NCI-H1048 (cell line): ENCODE data around the gene SH2D1B.
"Not testable (repeated sequence)": the region's sequence is repeated elsewhere in the genome, so short reads cannot be mapped to it uniquely, and the experiment has no call there.

Experiments
- DNase-seq: peaks from one replicate; lab custom pipeline; 2025; lab: John Stamatoyannopoulos, UW

The SH2D1B gene, protein sequence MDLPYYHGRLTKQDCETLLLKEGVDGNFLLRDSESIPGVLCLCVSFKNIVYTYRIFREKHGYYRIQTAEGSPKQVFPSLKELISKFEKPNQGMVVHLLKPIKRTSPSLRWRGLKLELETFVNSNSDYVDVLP

DNA sequence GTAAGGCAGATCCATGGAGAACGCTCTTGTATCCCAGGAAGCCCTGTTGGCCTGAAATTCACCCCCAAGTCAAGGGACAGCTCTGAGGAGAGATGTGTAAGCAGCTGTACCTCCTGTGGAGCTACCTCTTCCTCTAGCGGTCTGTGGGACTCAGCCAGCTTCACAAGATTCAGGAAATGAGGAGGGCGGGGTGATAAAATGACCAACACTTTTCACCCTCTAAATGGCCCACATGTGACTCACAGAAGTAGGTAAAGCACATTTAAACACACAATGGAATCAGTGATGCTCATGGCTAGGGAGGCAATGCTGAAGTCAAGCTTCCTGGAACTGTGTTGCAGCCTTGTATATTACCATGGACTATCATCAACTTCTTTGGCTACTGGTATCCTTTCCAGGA lies at the start of gene SH2D1B:
Gene SH2D1B, minus strand, starts transcription at position 135 of the 400 bp plus-strand sequence. Its CDS starts 120 bp downstream, at position 15.
- no peak for DNase-seq

DNA sequence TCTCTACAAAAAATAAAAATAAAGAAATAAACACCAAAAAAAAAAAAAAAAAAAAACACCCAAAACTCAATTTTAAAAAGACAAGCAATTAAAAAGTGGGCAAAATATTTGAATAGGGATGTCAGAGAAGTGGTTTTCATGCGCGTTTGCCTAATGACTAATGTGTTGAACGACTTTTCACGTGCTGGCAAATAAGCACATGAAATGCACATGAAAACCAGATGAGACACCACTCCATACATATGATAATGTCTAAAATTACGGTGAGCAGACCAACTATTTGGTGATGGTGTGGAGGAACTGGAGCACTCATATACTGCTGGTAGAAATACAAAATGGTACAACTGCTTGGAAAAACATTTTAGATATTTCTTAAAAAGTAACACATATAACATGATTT lies 46.3 kb upstream of the SH2D1B start:
- DNase-seq: no peak

DNA sequence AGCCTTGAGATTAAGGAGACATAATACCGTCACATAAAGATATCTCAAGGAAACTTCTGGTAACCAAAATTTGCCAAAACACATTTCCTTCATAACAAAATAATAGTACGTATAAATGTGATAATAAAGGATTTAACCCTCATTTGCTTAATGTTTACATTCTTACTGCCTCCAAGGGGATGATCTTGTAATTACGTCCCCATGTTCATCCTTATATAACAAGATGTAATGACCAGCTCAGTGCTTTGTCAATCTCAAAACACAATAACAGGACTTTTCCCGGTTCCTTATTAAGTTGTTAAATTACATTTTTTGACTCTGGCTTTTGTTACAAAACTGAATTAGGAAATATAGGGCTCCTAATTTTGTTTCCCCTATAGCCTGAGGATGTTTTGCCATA lies 44.4 kb upstream of the SH2D1B start:
- no peak for DNase-seq

DNA sequence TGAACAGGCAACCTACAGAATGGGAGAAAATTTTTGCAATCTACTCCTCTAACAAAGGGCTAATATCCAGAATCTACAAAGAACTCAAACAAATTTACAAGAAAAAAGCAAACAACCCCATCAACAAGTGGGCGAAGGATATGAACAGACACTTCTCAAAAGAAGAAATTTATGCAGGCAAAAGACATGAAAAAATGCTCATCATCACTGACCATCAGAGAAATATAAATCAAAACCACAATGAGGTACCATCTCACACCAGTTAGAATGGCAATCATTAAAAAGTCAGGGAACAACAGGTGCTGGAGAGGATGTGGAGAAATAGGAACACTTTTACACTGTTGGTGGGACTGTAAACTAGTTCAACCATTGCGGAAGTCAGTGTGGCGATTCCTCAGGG lies 42.4 kb upstream of the SH2D1B start:
- not testable (repeated sequence) for DNase-seq

DNA sequence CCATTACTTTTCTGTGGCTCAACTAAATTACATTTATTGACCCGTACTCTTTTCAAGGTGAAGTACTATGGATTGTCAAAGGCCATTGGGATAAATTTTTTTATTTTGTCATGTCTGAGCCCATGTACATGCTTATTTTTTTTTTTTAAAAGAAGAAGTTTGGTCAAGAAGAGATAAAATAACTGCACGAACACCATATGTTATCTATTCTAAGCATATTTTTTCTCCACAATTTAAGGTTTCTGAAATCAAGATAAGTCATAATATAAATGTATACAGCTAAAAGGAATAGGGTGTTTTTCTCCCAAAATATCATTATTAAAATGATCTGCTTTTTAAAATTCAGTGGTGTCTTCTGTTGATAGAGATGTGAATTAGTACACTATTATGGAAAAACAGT lies 35.0 kb upstream of the SH2D1B start:
- DNase-seq: no peak

DNA sequence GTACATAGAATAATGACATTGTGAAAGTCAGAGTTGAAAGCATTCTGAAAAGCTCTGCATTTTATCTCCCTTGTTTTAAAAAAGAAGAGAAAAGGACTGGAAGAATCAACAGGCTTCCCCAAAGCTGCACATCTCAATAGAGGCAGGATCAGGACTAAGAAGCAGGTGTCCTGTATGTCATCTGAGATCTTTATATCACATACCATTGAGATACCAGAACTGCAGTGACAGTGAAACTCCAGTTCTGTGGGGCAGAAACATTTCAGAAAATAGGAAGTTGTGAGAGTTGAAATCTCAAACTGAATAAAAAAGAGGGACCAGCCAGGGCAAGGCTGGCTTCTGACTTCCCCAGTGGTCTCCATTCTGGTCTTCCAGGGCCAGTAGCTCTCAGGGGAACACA lies 33.0 kb upstream of the SH2D1B start:
- DNase-seq: no peak

DNA sequence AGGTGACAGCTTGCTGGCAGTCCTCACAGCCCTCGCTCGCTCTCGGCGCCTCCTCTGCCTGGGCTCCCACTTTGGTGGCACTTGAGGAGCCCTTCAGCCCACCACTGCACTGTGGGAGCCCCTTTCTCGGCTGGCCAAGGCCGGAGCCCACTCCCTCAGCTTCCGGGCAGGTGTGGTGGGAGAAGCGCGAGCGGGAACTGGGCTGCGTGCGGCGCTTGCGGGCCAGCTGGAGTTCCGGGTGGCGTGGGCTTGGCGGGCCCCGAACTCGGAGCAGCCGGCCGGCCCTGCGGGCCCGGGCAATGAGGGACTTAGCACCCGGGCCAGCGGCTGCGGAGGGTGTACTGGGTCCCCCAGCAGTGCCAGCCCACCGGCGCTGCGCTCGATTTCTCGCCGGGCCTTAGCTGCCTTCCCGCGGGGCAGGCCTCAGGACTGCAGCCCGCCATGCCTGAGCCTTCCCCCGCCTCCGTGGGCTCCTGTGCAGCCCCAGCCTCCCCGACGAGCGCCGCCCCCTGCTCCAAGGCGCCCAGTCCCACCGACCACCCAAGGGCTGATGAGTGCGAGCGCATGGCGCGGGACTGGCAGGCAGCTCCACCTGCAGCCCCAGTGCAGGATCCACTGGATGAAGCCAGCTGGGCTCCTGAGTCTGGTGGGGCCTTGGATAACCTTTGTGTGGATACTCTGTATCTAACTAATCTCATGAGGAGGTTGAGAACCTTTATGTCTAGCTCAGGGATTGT lies 21.2 kb upstream of the SH2D1B start:
- DNase-seq: not testable (repeated sequence)

DNA sequence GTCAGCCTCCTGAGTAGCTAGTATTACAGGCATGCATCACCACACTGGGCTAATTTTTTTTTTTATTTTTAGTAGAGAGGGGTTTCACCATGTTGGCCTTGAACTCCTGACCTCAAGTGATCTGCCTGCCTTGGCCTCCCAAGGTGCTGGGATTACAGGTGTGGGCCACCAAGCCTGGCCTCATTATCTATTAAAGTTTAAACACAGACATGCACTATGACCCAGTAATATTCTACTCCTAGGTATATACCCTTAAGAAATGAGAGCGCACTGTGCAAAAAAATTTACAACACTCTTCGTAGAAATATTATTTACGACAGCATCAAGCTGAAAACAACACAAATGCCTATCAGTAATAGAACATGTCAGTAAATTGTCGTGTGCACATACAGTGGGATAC lies 18.6 kb upstream of the SH2D1B start:
- DNase-seq: no peak

DNA sequence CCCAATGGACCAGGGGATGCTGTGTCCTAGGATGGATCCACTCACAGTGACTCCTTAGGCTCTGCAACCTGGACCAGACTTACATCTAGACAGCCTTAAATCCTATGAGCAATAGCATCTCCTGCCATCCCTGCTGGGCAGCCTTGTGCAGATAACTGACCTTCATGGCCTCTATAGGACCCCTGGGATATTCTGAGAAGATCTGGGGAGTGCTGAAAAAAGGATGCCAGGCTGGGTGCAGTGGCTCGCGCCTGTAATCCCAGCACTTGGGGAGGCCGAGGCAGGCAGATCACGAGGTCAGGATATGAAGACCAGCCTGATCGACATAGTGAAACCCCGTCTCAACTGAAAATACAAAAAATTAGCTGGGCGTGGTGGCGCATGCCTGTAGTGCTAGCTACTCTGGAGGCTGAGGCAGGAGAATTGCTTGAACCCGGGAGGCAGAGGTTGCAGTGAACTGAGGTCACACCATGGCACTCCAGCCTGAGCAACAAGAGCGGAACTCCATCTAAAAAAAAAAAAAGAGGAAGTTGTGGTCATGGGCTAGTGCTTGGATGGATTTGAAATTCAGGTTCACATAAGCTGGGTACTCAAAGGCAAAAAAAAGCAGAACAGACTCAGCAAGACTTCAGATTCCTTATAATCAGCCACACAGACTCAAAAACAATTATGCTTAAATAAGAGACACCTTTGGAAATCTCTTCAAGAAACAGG lies 10.9 kb upstream of the SH2D1B start:
- DNase-seq: no peak

DNA sequence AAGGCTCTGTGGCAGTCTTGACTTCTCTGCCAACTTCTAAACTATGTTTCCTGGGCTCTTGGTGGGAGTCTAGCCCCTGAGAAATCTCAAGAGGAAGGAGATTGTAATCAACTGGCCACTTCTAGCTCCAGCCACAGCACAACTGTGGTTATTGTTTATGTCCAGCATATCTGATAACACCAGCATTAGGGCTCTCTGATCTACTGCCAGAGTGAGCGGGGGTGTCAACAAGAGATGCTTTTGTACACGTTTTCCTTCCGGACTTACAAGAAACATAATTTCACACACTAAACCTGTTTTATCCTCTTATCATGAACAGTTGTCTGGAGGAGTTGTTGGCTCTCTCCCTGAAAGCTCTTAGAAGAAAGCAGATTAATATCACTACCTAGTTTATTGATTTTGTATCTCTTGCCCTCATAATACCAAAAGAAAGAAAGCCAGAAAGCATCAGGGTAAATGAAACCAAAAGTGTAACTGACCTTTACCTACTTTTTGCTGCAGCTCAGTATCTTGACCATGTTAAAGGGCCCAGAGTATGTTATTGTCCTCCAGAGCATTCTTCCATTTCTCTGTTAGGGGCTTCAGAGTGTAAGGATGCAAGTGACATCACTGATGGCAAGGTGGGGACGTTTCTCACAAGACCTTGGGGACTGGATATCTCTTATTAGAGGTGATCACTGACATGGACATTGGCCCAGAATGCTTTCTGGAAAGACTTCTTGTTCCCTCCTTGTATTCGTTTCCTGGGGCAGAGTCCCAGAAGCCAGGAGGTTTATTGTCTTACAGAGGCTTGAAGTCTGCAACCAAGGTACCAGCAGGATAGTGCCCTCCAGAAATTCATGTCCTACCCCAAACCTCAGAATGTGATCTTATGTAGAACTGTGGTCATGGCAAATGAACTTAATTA lies 9.6 kb upstream of the SH2D1B start:
- no peak for DNase-seq

DNA sequence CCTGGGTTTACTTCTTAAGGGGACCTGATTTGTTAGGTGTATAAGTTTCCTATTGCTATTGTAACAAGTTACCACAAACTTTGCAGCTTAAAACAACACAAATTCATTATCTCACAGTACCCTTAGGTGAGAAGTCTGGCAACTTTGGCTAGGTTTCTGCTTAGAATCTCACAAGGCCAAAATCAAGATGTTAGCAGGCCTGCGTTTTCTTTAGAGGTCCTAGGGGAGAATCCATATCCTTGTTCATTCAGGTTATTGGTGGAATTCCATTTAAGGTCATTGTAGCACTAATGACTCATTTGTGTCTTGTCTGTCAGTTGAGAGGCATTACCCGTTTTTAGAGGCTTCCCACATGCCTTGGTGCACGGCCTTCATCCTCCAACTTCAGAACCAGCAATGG lies 8.2 kb upstream of the SH2D1B start:
- DNase-seq: no peak

DNA sequence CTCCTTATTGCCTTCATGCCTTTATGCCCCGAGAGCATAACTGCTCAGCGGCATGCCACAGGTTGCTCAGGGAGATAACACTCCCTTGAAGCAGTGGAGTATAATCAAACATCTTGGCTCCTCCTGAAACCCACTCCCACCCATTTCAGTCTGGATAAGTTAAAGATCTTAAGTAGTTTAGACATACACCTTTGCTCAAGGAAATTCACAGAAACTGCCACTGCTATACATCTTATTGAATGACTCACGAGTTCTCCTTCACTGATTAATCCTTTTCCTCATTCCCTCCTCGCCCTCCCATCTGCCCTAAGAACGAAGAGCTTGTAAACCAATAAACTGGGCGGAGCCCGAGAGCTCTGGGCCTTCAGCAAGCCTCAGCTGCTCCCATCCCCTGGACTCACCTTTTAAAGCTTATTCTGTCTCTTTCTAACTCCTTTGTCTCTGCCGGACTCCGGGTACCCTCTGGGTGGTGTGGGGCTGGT lies 7.6 kb upstream of the SH2D1B start:
- DNase-seq: not testable (repeated sequence)

DNA sequence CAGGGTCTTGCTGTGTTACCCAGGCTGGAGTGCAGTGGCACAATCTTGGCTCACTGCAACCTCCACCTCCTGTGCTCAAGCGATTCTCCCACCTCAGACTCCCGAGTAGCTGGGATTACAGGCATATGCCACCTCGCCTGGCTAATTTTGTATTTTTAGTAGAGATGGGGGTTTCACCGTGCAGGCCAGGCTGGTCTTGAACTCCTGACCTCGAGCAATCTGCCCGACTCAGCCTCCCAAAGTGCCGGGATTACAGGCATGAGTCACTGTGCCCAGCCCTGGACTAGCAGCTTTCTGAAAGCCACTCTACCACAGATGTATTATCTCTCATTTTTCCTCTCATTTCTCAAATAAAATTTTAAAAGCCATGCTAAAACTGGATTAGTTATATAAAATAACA lies 6.6 kb upstream of the SH2D1B start:
- not testable (repeated sequence) for DNase-seq

DNA sequence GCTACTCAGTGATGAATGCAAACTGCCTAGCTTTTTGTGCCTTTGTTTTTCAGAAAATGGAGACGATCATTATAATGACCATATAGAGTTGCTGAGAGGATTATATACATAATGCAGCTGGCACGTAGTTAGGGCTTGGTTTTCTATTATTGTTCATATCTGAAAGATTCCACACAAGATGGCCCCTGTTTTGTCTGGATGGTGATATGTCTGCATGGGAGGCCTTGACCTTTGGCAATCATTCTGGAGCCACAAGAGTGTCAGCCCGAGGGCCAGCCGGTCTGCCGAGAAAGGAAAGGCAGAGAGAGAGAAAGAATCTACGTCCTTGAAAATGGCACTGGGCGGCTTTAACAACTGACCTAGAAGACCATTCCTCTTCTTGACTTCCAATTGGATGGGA lies 5.7 kb upstream of the SH2D1B start:
- DNase-seq: no peak

DNA sequence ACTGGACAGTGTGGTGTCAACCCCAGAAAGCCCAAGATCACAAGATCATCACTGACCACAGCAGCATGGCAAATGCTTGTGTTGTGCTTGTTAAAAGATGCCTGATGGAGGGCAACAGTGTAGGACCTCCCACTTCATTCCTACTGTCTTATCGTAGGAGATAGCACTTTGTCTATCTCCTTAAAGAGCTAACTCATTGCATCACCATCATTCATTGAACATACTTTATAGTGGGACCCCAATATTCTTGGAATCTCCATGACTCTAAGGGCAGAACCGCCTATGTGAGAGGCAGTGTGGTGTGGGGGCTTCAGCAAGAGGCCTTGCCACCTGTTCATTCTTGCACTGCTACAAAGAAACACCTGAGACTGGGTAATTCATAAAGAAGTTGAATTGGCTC lies 5.0 kb upstream of the SH2D1B start:
- DNase-seq: no peak

DNA sequence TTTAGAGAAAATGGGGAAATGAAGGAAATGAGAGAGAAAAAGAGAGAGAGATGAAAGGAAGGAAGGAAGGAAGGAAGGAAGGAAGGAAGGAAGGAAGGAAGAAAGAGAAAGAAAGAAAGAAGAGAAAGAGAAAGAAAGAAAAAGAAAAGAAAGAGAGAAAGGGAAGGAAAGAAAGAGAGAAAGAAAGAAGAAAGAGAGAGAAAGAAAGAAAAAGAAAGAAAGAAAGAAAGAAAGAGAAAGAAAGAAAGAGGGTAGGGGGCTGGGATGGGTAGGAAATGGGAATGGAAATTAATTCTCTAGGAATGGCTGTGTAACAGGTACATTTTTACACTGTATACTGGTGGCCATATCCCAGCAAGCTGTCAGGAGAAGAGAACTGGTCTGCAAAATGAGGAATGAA lies 4.3 kb upstream of the SH2D1B start:
- no peak for DNase-seq

DNA sequence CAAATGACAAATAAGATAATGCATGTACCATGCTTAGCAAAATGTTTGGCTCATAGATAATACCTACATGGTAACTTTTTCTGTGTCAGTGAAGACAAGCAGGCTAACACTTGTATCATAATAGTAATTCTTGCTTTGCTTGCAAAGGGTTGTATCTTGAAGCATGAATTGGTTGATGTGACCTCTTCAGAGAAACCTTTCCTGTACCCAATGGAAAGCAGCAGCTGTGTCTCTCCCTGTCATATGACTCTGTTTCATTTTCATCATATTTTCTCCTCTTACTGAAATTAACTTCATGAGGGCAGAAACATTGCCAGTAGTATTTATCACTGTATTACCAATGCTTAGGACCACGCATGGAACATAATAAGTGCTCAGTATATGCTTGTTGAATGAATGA lies 4.4 kb downstream of the SH2D1B start:
- DNase-seq: no peak

DNA sequence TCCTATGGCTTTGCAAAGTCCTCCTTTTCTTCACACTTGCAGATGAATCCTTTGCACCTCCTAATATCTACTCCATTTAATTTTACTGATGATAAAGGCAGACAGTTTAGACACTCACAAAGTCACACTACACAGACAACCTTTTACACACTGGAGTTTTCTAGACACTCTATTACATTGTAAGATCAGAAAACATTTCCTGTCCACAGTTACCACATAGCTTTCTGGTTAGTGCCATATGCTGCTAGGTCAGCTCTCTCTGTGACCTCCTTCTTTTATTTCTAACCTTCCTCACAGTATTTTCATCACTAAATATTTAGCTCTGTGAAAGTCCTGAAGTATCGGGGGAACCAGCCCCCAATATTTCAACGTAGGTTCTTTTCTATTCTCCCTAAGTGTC lies 5.1 kb downstream of the SH2D1B start:
- no peak for DNase-seq

DNA sequence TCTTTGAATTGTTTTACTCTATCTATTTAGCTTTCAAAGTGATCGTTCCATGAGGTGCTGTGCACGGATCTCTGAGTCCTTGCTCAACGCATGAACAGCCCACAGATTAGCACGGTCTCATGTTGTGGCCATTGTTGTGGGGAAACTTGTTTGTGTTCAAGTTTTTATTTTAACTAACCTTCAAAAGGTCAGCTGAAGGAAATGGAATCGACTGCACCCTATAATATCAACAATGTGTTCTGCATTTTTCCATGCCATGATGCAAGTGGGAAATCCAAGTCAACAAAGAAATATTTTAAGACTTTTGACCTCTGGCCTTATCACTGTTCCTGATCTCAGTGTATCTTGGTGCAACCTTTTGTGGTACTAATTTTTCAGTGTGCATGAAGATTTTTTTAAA lies 6.1 kb downstream of the SH2D1B start:
- DNase-seq: no peak

DNA sequence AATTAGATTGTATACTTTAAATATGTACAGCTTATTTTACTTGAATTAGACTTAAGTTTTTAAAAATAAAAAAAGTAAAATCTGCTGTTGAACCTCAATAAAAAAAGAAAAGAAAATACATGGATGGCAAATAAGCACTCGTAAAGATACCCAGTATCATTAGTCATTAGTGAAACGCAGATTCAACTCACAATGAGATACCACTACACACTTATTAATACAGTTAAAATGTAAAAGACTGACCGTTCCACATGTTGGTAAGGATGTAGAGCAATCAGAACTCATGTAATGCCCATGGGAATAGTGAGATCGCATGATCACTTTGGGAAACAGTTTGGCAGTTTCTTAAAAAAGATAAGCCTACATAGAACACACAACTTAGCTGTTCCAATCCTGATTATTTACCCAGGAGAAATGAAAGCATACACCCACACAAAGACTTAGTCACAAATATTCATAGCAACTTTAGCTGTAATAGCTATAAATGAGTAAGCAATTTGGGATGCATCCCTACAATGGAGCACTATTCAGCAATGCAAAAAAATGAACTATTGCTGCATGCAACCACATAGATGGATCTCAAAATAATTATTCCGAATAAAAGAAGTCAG lies 7.3 kb downstream of the SH2D1B start:
- DNase-seq: no peak

DNA sequence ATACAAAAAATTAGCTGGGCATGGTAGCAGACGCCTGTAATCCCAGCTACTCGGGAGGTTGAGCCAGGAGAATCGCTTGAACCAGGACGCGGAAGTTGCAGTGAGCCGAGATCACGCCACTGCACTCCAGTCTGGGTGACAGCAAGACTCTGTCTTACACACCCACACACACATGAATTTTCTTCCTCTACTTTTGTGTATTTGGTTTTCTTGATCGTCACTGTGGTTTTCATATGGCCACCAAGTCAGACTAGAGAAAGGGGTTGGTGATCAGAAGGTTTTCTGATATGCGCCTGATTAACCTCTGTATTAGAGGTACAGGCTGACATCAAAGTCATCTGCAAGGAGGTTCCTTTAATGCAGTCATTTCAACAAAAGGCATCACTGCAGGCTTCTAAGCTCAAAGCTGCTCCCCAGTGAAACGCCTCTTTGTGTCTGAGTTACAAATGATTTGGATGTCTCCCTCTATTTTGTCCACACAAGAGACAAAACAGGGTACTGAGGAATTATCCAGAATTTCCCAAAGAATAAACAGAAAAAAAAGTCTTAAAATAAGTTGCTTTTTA lies 11.1 kb downstream of the SH2D1B start:
- DNase-seq: no peak
